Heart right ventricle (tissue), 16 donors: ENCODE measurements around the gene WWP2. TPM values are rescaled to one million over a fixed set of nuclear protein-coding genes. Genes with fewer than 3 reads are reported as not detected.

ENCODE experiments used
- ATAC-seq, 8 donors: fragments of 200-7000 bp; cut with Tn5 transposase; one replicate each; pipeline ENCODE4 v1.9.1; 2020; ENCODE audit warnings: mild to moderate bottlenecking in 8 of 8, moderate library complexity in 8 of 8, moderate number of reproducible peaks in 1 of 8
- DNase-seq, 2 donors: peaks; one replicate each; pipeline ENCODE4 v3.0.0-alpha.2; 2020
- H3K27ac ChIP-seq, 10 donors: fragments of 200-600 bp; sonication (generic) in 2 of 10; one replicate each; pipeline versions ENCODE4 v1.5.0 to v1.8.0; 2020 to 2022; ENCODE audit warnings: mild to moderate bottlenecking in 3 of 10
- H3K27me3 ChIP-seq, 7 donors: fragments of 200-600 bp; one replicate each; pipeline ENCODE4 v1.8.0; 2021 to 2022; ENCODE audit warnings: mild to moderate bottlenecking in 2 of 7
- H3K36me3 ChIP-seq, 9 donors: fragments of 200-600 bp; sonication (generic) in 1 of 9; one replicate each; pipeline versions ENCODE4 v1.5.0 to v1.8.0; 2020 to 2022; ENCODE audit warnings: mild to moderate bottlenecking in 2 of 9
- H3K4me1 ChIP-seq, 9 donors: fragments of 200-600 bp; sonication (generic) in 1 of 9; one replicate each; pipeline versions ENCODE4 v1.5.0 to v1.8.0; 2020 to 2022; ENCODE audit warnings: mild to moderate bottlenecking in 4 of 9
- H3K4me3 ChIP-seq, 10 donors: fragments of 200-600 bp; sonication (generic) in 2 of 10; one replicate each; pipeline versions ENCODE4 v1.5.0 to v1.8.0; 2020 to 2022; ENCODE audit warnings: mild to moderate bottlenecking in 7 of 10, moderate library complexity in 2 of 10
- H3K9me3 ChIP-seq, 11 donors: fragments of 200-600 bp in 10 of 11; sonication (generic) in 2 of 11; one replicate each; pipeline versions ENCODE4 v1.5.0 to v1.8.0; 2013 to 2022; ENCODE audit warnings: mild to moderate bottlenecking in 2 of 11, control low read depth in 1 of 11, moderate library complexity in 1 of 11
- WGBS, 2 donors: extraction: QIAGEN DNeasy Blood & Tissue Kit; methylation state at CpG; one replicate each; pipeline ENCODE4 v1.1.7; 2013; ENCODE audit warnings: inconsistent platforms in 1 of 2; 5-methylcytosine and 5-hydroxymethylcytosine counted together
- intact Hi-C, 10 donors: fragments of 100-400 bp; cut with DNase I; formaldehyde crosslinking; loops; one replicate each; pipeline versions ENCODE4 v1.11.1 to v1.14.2; 2022
- polyA plus RNA-seq, 2 donors: library from polyadenylated mRNA; stranded (reverse); fragments of 200-250 nt; gene quantifications; one replicate each; pipeline ENCODE4 v1.2.3, GENCODE V29; 2013
- total RNA-seq, 10 donors: library from RNA; stranded (reverse); fragmentation: NEBNext Ultra II Directional in 3 of 10; extraction: Animal tissue kit (Norgen Biotek cat#: 25700) in 3 of 10; gene quantifications; one replicate each; pipeline versions ENCODE4 v1.2.1 to v1.2.4, GENCODE V29; 2021 to 2023
- TF ChIP-seq, protein P1 (sequence below), 9 donors: fragments of 200-600 bp; sonication (generic) in 2 of 9; IDR thresholded peaks; one replicate each; pipeline versions ENCODE4 v1.5.0 to v1.8.0; 2021 to 2022; ENCODE audit warnings: antibody characterized with exemption in 9 of 9, mild to moderate bottlenecking in 5 of 9, moderate library complexity in 1 of 9
- donor health status: Arrhythmogenic right ventricular cardiomyopathy.
- donor health status: ischemic (EF 13 %, LVEDD 7.1; RV severe dilation, severe dysfunction).
- donor health status: healthy with polysubstance abuse.
- donor health status: DM: no; HTN: yes; CAD: no.
- donor health status: DM: no; HTN: no; CAD: no.
- donor health status: ischemic (EF 25% LVEDD 6.9; RV normal size, moderate dysfunction).
- donor health status: ischemic (EF 25% LVEDD 5.7; RV mildly dilated, moderate dysfunction).
- donor health status: healthy.
- donor health status: DM: yes; HTN: yes; CAD: no.
- donor health status: Ischemic cardiomyopathy.
- donor health status: ischemic (EF 35%, LVEDD 5.7; RV mildly dilated, moderate dysfunction).
- donor health status: nonischemic (EF 11% LVEDD 7.7; RV severe dilation, severe dysfunction).
- donor health status: DM: yes; HTN: yes; CAD: no.
- donor health status: PGD.
- donor health status: ischemic (EF 29% LVEDD 5.4; RV normal size, mild dysfunction).
- donor health status: nonischemic (EF 23%, LVEDD 6.1; RV moderate dilation, normal function).

Gene WWP2
- total and polyA plus RNA-seq, 12 donors = 9.0 to 31.1 (median 20.7) TPM

DNA sequence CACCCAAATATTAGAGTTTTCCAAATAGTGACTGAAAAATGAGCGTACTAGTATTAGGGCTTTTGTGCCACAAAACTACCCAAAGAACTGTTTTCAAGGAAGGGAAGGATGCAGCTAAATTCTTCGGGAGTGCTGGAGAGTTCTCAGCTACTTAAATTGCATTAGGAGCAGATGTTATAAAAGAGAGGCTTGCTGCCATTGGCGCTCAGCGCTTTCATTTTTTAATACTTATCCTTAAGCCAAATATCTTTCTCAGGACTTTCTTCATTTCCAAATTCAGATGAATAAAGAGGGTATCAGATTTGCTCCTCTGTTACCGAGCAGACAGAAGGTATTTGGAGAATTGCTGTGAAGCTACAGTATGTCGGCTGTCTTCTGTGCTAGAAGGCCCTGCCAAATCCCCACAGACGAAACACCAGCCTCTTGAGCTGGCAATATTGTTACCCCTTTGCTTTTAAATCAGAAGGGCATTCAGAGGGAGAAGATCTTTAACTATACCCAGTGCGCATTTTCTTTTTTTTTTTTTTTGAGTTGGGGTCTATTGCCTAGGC, 141.8 kb downstream of the WWP2 start:
- Histone ChIP-seq H3K36me3 (peaks cover 0 to 38% (median 3%) of the 10 kb centered on the region in 9 donors), H3K27me3 (no peaks in the 10 kb centered on the region), H3K4me3 (no peak overlapping the region), H3K4me1 (peaks cover 0 to 7% (median 0%) of the 10 kb centered on the region in 9 donors), H3K27ac (no peak overlapping the region), H3K9me3 (no peaks in the 10 kb centered on the region)
- TF ChIP-seq, protein P1, sequence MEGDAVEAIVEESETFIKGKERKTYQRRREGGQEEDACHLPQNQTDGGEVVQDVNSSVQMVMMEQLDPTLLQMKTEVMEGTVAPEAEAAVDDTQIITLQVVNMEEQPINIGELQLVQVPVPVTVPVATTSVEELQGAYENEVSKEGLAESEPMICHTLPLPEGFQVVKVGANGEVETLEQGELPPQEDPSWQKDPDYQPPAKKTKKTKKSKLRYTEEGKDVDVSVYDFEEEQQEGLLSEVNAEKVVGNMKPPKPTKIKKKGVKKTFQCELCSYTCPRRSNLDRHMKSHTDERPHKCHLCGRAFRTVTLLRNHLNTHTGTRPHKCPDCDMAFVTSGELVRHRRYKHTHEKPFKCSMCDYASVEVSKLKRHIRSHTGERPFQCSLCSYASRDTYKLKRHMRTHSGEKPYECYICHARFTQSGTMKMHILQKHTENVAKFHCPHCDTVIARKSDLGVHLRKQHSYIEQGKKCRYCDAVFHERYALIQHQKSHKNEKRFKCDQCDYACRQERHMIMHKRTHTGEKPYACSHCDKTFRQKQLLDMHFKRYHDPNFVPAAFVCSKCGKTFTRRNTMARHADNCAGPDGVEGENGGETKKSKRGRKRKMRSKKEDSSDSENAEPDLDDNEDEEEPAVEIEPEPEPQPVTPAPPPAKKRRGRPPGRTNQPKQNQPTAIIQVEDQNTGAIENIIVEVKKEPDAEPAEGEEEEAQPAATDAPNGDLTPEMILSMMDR (IDR thresholded peaks at IDR 0.05) = no peak
- intact Hi-C loops = no loop called here
- ATAC-seq (no peak), DNase-seq (no peak)
- WGBS, 2 donors = 94% methylated on average over 8 of the region's 8 CpGs

DNA sequence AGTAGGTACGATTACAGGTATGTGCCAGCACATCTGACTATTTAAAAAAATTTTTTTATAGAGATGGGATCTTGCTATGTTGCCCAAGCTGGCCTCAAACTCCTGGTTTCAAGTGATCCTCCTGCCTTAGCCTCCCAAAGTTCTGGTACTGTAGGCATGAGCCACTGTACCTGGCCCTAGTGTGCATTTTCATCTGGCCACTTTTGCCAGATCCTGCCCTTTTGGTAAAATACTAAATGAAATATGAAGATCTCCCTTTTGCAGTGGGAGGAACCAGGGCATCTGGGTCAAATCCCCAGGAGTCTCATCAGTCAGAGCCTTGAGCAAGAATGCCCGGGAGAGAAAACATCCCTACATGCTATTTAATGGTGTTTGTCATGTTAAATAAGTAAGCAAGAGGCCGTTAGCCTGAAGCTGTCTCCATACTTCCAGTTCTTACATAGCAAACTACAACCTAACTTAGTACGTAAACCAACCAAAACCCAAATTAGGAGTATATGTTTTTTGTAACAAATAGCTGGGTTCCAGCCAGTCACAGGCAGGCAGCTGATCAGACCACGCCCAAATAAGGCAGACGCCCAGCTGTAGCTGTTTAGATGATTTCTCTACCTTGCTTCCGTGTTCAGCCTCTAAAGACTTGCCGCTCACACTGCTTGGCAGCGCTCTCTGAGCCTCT, 142.5 kb downstream of the WWP2 start:
- Histone ChIP-seq H3K4me1 (peaks cover 0 to 7% (median 0%) of the 10 kb centered on the region in 9 donors), H3K27me3 (no peaks in the 10 kb centered on the region), H3K4me3 (no peak overlapping the region), H3K36me3 (peaks cover 0 to 41% (median 10%) of the 10 kb centered on the region in 9 donors), H3K27ac (no peak overlapping the region), H3K9me3 (no peaks in the 10 kb centered on the region)
- intact Hi-C loops = no loop called here
- 88 to 92% methylated on average over 9 of the region's 9 CpGs for WGBS, 2 donors
- DNase-seq = no peak
- no peak for ATAC-seq
- TF ChIP-seq, protein P1 (IDR thresholded peaks at IDR 0.05) = no peak

DNA sequence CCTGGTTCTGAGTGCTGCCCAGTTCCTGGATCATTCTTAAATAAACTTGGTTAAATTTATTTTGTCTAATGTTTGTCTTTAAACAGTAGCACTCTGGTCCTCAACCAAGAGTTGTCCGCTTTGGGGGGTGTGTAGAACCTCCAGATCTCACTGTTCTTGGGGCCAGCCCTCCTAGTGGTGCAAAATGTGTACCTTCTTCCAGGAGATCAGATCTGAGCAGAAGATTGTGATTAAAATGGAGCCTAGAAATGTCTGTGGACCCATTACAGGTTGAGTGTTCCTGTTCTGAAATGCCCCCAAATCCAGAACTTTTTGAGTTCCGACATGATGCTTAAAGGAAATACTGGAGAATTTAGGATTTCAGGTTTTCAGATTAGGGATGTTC, 143.0 kb downstream of the WWP2 start:
- Histone ChIP-seq H3K36me3 (peaks cover 0 to 45% (median 10%) of the 10 kb centered on the region in 9 donors), H3K4me1 (peaks cover 0 to 7% (median 0%) of the 10 kb centered on the region in 9 donors), H3K27me3 (no peaks in the 10 kb centered on the region), H3K9me3 (no peaks in the 10 kb centered on the region), H3K4me3 (no peak overlapping the region), H3K27ac (no peak overlapping the region)
- ATAC-seq = no peak
- TF ChIP-seq, protein P1 (IDR thresholded peaks at IDR 0.05) = no peak
- intact Hi-C loops = no loop called here
- no peak for DNase-seq
- WGBS, 2 donors = 65 to 71% methylated on average over 2 of the region's 2 CpGs

DNA sequence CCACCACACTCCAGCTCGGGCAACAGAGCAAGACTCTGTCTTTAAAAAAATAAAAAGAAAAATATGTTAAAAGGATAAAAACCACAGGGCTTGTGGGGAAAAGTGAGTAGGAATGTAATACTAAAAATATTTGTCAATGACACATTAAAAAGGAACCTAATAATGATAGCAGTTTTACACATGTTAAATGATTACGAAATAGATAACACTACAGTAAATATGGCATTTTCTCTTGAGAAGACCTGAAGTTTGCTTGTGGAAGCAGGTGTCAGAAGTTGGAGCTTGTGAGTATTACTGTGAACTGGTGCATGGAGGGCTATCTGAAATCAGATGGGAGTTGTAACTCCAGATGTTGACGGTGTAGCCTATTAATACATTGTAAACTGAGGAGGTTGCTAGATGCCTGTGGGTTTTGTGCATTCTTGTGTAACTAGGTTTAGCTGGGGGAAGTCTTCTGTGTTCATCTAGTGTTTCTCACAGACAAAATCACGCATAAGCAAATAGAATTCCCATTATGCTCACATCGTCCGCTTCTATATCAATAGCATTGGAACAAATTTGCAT, 144.8 kb downstream of the WWP2 start:
- peaks cover 0 to 7% (median 0%) of the 10 kb centered on the region in 9 donors for H3K4me1 ChIP-seq
- no peaks in the 10 kb centered on the region for H3K27me3 ChIP-seq
- intact Hi-C loops = no loop called here
- H3K27ac ChIP-seq = no peak overlapping the region
- no peaks in the 10 kb centered on the region for H3K9me3 ChIP-seq
- DNase-seq (no peak), ATAC-seq (no peak)
- peaks cover 0 to 61% (median 10%) of the 10 kb centered on the region in 9 donors for H3K36me3 ChIP-seq
- H3K4me3 ChIP-seq = no peak overlapping the region
- 93 to 95% methylated on average over 6 of the region's 6 CpGs for WGBS, 2 donors
- TF ChIP-seq, protein P1 (IDR thresholded peaks at IDR 0.05) = no peak
